Lower leg skin (tissue), 3 donors: ENCODE measurements around the gene BRD3.

Experiments
- CTCF ChIP-seq, 3 donors: fragments of 450-650 bp; IDR thresholded peaks; one replicate each; pipeline ENCODE4 v1.5.1; 2016; ENCODE audit warnings: antibody characterized with exemption in 3 of 3, mild to moderate bottlenecking in 3 of 3, moderate library complexity in 2 of 3
- POLR2A ChIP-seq, 2 donors: fragments of 450-650 bp; IDR thresholded peaks; one replicate each; pipeline ENCODE4 v1.6.1; 2016 to 2017; ENCODE audit warnings: antibody characterized with exemption in 2 of 2, mild to moderate bottlenecking in 1 of 2, moderate library complexity in 1 of 2

DNA sequence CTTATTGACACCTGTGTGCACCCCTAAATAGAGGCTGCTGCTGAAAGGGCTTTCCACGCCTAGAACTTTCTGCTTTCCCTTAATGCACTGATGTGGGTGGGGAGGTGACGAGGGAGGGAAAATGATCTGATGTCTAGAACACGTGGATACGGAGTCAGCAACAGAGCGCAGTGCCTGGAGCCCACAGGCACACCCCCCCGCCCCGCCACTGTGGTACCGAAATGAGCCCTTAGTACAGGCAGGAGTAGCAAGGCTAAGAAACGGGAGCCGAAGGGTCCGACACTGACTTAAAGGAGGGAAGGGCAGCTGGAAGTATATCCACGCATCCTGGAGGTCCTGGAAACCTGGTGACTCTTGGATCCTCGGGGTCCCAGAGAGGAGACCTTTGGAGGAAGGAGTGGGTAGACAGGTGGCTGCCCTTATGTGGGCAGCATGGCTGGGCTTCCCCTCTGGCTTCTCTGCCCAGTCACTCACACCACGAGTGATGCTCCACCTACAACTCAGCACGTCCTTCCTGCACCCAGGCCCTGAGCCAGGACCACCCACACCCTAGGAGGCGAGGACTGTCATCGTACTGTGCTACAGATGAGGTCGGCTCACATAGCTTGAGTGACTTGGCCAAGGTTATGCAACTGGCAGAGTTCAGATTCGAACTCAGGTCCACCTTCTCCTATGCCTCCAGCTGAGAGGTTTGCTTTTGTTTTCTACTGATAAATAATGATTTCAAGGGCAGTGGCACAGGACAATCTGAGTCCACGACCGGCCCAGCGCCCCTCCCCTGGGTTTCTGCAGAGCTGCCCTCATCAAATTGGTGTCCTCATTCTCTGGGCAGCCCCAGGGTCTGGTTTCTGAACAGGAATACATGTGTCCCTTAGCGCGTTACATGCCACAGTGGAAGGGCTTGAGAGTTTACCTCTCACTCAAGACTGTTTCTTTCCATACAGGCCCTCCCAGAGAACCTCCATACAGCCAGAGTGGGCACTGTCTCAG is 71.0 kb downstream of the BRD3 start:
- no peak for TF ChIP-seq CTCF (IDR thresholded peaks at IDR 0.05)
- TF ChIP-seq POLR2A (IDR thresholded peaks at IDR 0.05), result no peak
